H1 (cell line): ENCODE measurements around the gene NCK2. TPM values are rescaled to one million over a fixed set of nuclear protein-coding genes. Genes with fewer than 3 reads are reported as not detected.
"Not testable (repeated sequence)": the region's sequence is repeated elsewhere in the genome, so short reads cannot be mapped to it uniquely, and the experiment has no call there.

Source experiments
- CTCF ChIA-PET: fragments of 300-600 bp; sonication (Branson Sonifier 250); formaldehyde crosslinking; loops from one replicate; lab custom pipeline; 2021; ENCODE audit not compliant: partially characterized antibody; lab: Charles Lee
- POLR2A ChIA-PET: fragments of 300-600 bp; sonication (Branson Sonifier 250); formaldehyde crosslinking; loops from one replicate; lab custom pipeline; 2021; ENCODE audit warnings: inconsistent platforms; ENCODE audit not compliant: partially characterized antibody; lab: Charles Lee
- DNase-seq, 2 experiments: peaks; one replicate each; pipeline versions ENCODE4 v3.0.0 to v3.0.0-alpha.2; 2010 to 2022; ENCODE audit warnings: low spot score in 2 of 2, low read depth in 1 of 2, mixed read lengths in 1 of 2
- FAIRE-seq: peaks from 2 replicates; lab custom pipeline; 2011; peaks lifted over from hg19 to GRCh38; lab: Jason Lieb, UNC
- H2AFZ ChIP-seq: 2 replicates; pipeline ENCODE4 v1.8.1; 2012; ENCODE audit warnings: low read length, inconsistent platforms
- H2AK5ac ChIP-seq: 2 replicates; pipeline ENCODE4 v1.6.1; 2013; ENCODE audit warnings: low read depth, low read length
- H2BK120ac ChIP-seq: replicated peaks from 2 replicates; pipeline ENCODE3; 2013; ENCODE audit warnings: low read depth, low read length, inconsistent platforms
- H2BK12ac ChIP-seq: 2 replicates; pipeline ENCODE4 v1.6.1; 2013; ENCODE audit warnings: low read depth, low read length
- H2BK15ac ChIP-seq: 2 replicates; pipeline ENCODE4 v1.6.1; 2013; ENCODE audit warnings: low read length
- H2BK20ac ChIP-seq: 2 replicates; pipeline ENCODE4 v1.6.1; 2013; ENCODE audit warnings: low read length
- H2BK5ac ChIP-seq: 2 replicates; pipeline ENCODE4 v1.6.1; 2013; ENCODE audit warnings: low read depth, low read length
- H3K14ac ChIP-seq: 2 replicates; pipeline ENCODE4 v1.6.1; 2013; ENCODE audit warnings: inconsistent platforms; ENCODE audit not compliant: insufficient read length
- H3K18ac ChIP-seq: 2 replicates; pipeline ENCODE4 v1.6.1; 2013; ENCODE audit warnings: low read length; ENCODE audit errors: extremely low read depth
- H3K23ac ChIP-seq: 2 replicates; pipeline ENCODE4 v1.6.1; 2013; ENCODE audit warnings: inconsistent platforms; ENCODE audit not compliant: insufficient read length
- H3K23me2 ChIP-seq: 2 replicates; pipeline ENCODE4 v1.6.1; 2013; ENCODE audit warnings: low read depth, low read length
- H3K27ac ChIP-seq: 2 replicates; pipeline ENCODE4 v1.6.1; 2011; ENCODE audit warnings: low read depth, low read length, inconsistent platforms
- H3K27me3 ChIP-seq, 4 experiments: replicated peaks in 1 of 4; 1 replicate in 1 of 4; 2 replicates in 3 of 4; pipeline versions ENCODE4 v1.6.1 to v1.8.1; 2011 to 2013; ENCODE audit warnings: low read length in 3 of 4, mild to moderate bottlenecking in 3 of 4, inconsistent platforms in 2 of 4, mixed read lengths in 2 of 4, moderate library complexity in 1 of 4; ENCODE audit not compliant: control insufficient read depth in 3 of 4, insufficient read depth in 3 of 4; ENCODE audit errors: extremely low read depth in 1 of 4
- H3K36me3 ChIP-seq, 4 experiments: 2 replicates each; pipeline versions ENCODE4 v1.6.1 to v1.8.1; 2011 to 2013; ENCODE audit warnings: mild to moderate bottlenecking in 4 of 4, low read length in 3 of 4, moderate library complexity in 2 of 4, control low read depth in 1 of 4, inconsistent platforms in 1 of 4; ENCODE audit not compliant: insufficient read depth in 4 of 4, control insufficient read depth in 2 of 4
- H3K4ac ChIP-seq: replicated peaks from 2 replicates; pipeline ENCODE3; 2013; ENCODE audit warnings: low read length, low read depth, mixed read lengths, inconsistent platforms; ENCODE audit not compliant: insufficient read length
- H3K4me1 ChIP-seq, 4 experiments: replicated peaks in 1 of 4; 1 replicate in 1 of 4; 2 replicates in 3 of 4; pipeline versions ENCODE4 v1.6.1 to v1.8.1; 2011 to 2013; ENCODE audit warnings: low read length in 3 of 4, inconsistent platforms in 2 of 4, mixed read lengths in 1 of 4; ENCODE audit not compliant: insufficient read depth in 4 of 4, control insufficient read depth in 3 of 4
- H3K4me2 ChIP-seq, 2 experiments: 2 replicates each; pipeline versions ENCODE4 v1.6.1 to v1.8.1; 2011 to 2013; ENCODE audit warnings: low read depth in 2 of 2, low read length in 2 of 2, control low read depth in 1 of 2, inconsistent platforms in 1 of 2, mild to moderate bottlenecking in 1 of 2; ENCODE audit not compliant: insufficient read depth in 1 of 2
- H3K4me3 ChIP-seq, 4 experiments: fragments of 200-600, 300-600 bp in 1 of 4; sonication (generic), shearing (Covaris generic), sonication (Bioruptor Twin) in 1 of 4; 2 replicates each; pipeline versions ENCODE4 v1.5.1 to v1.8.1; 2011 to 2016; ENCODE audit warnings: low read length in 4 of 4, low read depth in 3 of 4, control low read depth in 2 of 4, inconsistent platforms in 2 of 4, mild to moderate bottlenecking in 2 of 4, mixed read lengths in 1 of 4, moderate library complexity in 1 of 4; ENCODE audit not compliant: insufficient read depth in 2 of 4; ENCODE audit errors: extremely low read depth in 1 of 4
- H3K56ac ChIP-seq: replicated peaks from 2 replicates; pipeline ENCODE3; 2013; ENCODE audit warnings: low read depth, mild to moderate bottlenecking, mixed read lengths, low read length, inconsistent platforms; ENCODE audit not compliant: insufficient read length
- H3K79me1 ChIP-seq: 2 replicates; pipeline ENCODE4 v1.6.1; 2013; ENCODE audit warnings: low read depth, low read length, control low read depth
- H3K79me2 ChIP-seq, 2 experiments: 2 replicates each; pipeline versions ENCODE4 v1.6.1 to v1.8.1; 2012 to 2013; ENCODE audit warnings: low read length in 2 of 2, mild to moderate bottlenecking in 2 of 2, inconsistent platforms in 1 of 2; ENCODE audit not compliant: insufficient read depth in 2 of 2, control insufficient read depth in 1 of 2
- H3K9ac ChIP-seq, 4 experiments: replicated peaks in 1 of 4; 1 replicate in 1 of 4; 2 replicates in 3 of 4; pipeline versions ENCODE4 v1.6.1 to v1.8.1; 2011 to 2013; ENCODE audit warnings: low read depth in 3 of 4, low read length in 3 of 4, control low read depth in 2 of 4, mild to moderate bottlenecking in 2 of 4, moderate library complexity in 2 of 4, inconsistent platforms in 1 of 4; ENCODE audit errors: extremely low read depth in 1 of 4
- H3K9me3 ChIP-seq, 2 experiments: 2 replicates each; pipeline versions ENCODE4 v1.6.1 to v1.8.1; 2012 to 2013; ENCODE audit warnings: mild to moderate bottlenecking in 2 of 2, moderate library complexity in 2 of 2, control low read depth in 1 of 2, inconsistent platforms in 1 of 2, low read depth in 1 of 2, low read length in 1 of 2, mixed read lengths in 1 of 2; ENCODE audit not compliant: insufficient read depth in 2 of 2
- H4K20me1 ChIP-seq, 2 experiments: replicated peaks in 1 of 2; 2 replicates each; pipeline versions ENCODE3 to v1.8.1; 2011 to 2013; ENCODE audit warnings: inconsistent platforms in 2 of 2, low read length in 2 of 2, mild to moderate bottlenecking in 1 of 2; ENCODE audit not compliant: insufficient read depth in 2 of 2, control insufficient read depth in 1 of 2
- H4K5ac ChIP-seq: 2 replicates; pipeline ENCODE4 v1.6.1; 2013; ENCODE audit warnings: low read length, low read depth, mixed read lengths, inconsistent platforms; ENCODE audit not compliant: insufficient read length
- H4K8ac ChIP-seq: 2 replicates; pipeline ENCODE4 v1.8.0; 2013; ENCODE audit warnings: mild to moderate bottlenecking, moderate library complexity, low read length, inconsistent platforms; ENCODE audit not compliant: insufficient read depth; ENCODE audit errors: extremely low read depth
- H4K91ac ChIP-seq: replicated peaks from 2 replicates; pipeline ENCODE3; 2013; ENCODE audit warnings: low read length, mixed read lengths, inconsistent platforms; ENCODE audit not compliant: insufficient read length
- WGBS, 2 experiments: shearing (Covaris generic) in 1 of 2; methylation state at CpG; one replicate each; pipeline versions ENCODE4 v1.1.6 to v1.1.7; 2013 to 2015; ENCODE audit warnings: low lambda C conversion rate in 2 of 2, mixed read lengths in 2 of 2, inconsistent platforms in 1 of 2, low coverage in 1 of 2, missing lambda C conversion rate in 1 of 2; ENCODE audit not compliant: insufficient replicate concordance in 2 of 2, insufficient coverage in 1 of 2, insufficient read length in 1 of 2; ENCODE audit errors: extremely low coverage in 1 of 2, missing lambda C conversion rate in 1 of 2; 5-methylcytosine and 5-hydroxymethylcytosine counted together
- polyA plus RNA-seq, 7 experiments: library from polyadenylated mRNA; depleted of rRNA in 3 of 7; stranded (reverse) in 5 of 7; unstranded in 2 of 7; fragments of >200 nt in 5 of 7; fragments of 200-250 nt in 2 of 7; gene quantifications; 1 replicate in 5 of 7; 2 replicates in 1 of 7; 4 replicates in 1 of 7; pipeline versions ENCODE4 v1.2.1 to v1.2.3, GENCODE V29; 2011 to 2013; ENCODE audit warnings: missing spikeins in 2 of 7, mixed read lengths in 2 of 7
- total RNA-seq: library from RNA; stranded (reverse); fragmentation: NEBNext Ultra II Directional; extraction: Animal tissue kit (Norgen Biotek cat#: 25700); gene quantifications from 2 replicates; pipeline ENCODE4 v1.2.1, GENCODE V29; 2021

NCK2 gene
- total and polyA plus RNA-seq, 2 of the 8 experiments (the other 6 are each of a cell fraction or from before 2014, with no cell fraction given), result 30.3 to 65.7 TPM

- H2BK12ac ChIP-seq, H3K4ac ChIP-seq, H3K23me2 ChIP-seq, H4K5ac ChIP-seq, CTCF ChIA-PET, H2BK20ac ChIP-seq, H3K18ac ChIP-seq, H2AFZ ChIP-seq, DNase-seq, H3K56ac ChIP-seq, H3K23ac ChIP-seq, H3K4me2 ChIP-seq, FAIRE-seq, H3K9me3 ChIP-seq, H3K9ac ChIP-seq, H3K36me3 ChIP-seq, H3K14ac ChIP-seq, H2BK120ac ChIP-seq, H3K27ac ChIP-seq, H2BK5ac ChIP-seq, H4K91ac ChIP-seq, H4K8ac ChIP-seq, H2BK15ac ChIP-seq, H2AK5ac ChIP-seq, H3K27me3 ChIP-seq, H3K4me3 ChIP-seq: not testable (repeated sequence)
- POLR2A ChIA-PET, result interaction anchor here (1.4 kb wide), 1 partner anchor 11 kb away, joined by 7 read pairs; no protein-coding TSS in a partner anchor
- Histone ChIP-seq H4K20me1 (peaks cover 14 to 25% of the 10 kb centered on the region in 2 experiments), H3K4me1 (peaks cover 8 to 27% (median 14%) of the 10 kb centered on the region in 4 experiments), H3K79me2 (peaks cover 15 to 99% of the 10 kb centered on the region in 2 experiments), H3K79me1 (peaks cover 13% of the 10 kb centered on the region; the same call in 1 of the 2 replicates)
- 92% methylated on average over 10 of the region's 10 CpGs; no CpG with 5 or more reads in 1 of the 2 experiments for WGBS, 2 experiments
These were observed 12.2 kb downstream of the NCK2 start for GRCh38 chr2:105756865-105757264.
